Retina (tissue), 1 donor: ENCODE measurements around the gene ZNF124.
"Not testable (repeated sequence)": the region's sequence is repeated elsewhere in the genome, so short reads cannot be mapped to it uniquely, and the experiment has no call there.

Experiments
- DNase-seq: peaks from one replicate; pipeline ENCODE4 v3.0.0-alpha.2; 2016

Gene ZNF124

DNA sequence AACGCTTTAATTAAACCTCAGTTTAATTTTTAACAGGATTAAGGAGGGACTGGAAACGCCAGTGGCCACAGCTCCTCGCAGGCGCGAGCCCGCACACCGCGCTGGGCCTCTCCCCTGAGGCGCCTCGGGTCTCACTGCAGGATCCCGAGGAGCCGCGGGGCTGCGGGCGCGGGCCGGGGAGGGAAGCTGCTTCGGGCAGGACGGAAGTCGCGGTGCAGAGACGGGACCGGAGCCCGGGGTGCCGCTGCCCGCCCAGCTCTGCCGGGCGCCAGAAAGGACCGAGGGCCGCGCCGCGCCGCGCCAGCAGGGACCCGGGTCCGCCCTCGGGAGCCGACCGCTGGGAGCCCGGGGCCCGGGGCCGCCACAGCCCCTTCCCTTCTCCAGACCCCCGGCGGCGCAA lies 377 bp downstream of the ZNF124 start:
- not testable (repeated sequence) for DNase-seq

DNA sequence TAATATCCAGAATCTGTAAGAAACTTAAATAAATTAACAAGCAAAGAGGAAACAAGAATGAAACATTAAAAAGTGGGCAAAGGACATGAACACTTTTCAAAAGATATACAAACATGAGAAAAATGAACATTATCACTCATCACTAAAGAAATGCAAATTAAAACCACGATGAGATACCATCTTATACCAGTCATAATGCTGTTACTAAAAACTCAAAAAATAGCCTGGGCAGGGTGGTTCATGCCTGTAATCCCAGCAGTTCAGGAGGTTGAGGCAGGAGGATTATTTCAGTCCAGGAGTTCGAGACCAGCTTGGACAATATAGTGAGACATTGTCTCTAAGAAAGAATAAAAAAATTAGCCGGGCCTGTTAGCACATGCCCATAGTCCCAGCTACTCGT lies 6.1 kb downstream of the ZNF124 start:
- no peak for DNase-seq

DNA sequence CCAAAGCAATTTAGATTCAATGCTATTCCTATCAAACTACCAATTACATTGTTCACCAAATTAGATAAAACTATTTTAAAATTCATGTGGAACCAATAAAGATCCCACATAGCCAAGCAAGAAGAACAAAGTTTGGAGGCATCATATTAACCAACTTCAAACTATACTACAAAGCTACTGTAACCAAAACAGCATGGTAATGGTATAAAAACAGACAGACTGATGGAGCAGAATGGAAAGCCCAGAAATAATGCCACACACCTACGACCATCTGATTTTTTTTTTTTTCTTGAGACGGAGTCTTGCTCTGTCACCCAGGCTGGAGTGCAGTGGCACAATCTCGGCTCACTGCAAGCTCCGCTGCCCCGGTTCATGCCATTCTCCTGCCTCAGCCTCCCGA lies 7.1 kb downstream of the ZNF124 start:
- DNase-seq = no peak

DNA sequence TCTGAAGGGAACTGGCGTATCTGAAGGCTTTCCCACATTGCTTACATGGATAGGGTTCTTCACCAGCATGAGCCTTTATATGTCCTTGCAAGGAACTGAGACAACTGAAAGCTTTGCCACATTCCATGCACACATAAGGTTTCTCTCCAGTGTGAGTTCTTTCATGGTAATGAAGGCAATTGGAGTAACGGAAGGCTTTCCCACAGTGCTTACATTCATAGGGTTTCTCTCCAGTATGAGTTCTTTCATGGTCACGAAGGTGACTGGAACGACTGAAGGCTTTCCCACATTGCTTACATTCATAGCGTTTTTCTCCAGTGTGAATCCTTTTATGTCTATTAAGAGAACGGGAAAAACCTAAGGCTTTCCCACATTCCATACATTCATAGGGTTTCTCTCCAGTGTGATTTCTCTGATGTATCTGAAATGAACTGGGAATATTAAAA lies 15.0 kb downstream of the ZNF124 start:
- no peak for DNase-seq

DNA sequence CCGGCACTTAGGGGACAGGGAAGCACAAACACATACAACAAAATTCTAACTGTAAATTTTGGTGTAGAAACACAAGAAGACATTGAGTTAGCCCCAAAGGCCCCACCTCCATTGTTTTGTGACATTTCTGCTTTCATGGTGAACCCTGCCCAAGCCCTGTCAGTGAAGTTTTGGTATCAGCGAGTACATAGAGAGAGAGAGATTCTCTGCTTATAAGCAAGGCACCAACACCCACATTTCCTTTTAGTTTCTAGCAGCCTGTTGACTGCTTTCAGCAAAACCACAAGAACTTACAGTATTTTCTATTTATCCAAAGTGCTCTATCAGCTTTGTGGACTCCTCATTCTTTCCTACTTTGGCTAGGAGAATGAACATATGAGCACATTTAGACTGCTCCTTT lies 24.0 kb downstream of the ZNF124 start:
- no peak for DNase-seq

DNA sequence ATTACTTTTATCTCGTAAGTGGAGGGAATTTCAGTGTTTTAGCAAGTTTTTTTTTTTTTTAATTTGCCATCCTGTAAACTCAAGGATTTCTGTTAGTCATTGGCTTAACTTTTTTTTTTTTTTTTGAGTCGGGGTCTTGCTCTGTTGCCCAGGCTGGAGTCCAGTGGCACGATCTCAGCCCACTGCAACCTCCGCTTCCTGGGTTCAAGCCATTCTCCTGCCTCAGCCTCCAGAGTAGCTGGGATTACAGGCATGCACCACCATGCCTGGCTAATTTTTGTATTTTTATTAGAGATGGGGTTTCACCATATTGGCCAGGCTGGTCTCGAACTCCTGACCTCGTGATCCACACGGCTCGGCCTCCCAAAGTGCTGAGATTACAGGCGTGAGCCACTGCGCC lies 24.7 kb downstream of the ZNF124 start:
- DNase-seq = not testable (repeated sequence)

DNA sequence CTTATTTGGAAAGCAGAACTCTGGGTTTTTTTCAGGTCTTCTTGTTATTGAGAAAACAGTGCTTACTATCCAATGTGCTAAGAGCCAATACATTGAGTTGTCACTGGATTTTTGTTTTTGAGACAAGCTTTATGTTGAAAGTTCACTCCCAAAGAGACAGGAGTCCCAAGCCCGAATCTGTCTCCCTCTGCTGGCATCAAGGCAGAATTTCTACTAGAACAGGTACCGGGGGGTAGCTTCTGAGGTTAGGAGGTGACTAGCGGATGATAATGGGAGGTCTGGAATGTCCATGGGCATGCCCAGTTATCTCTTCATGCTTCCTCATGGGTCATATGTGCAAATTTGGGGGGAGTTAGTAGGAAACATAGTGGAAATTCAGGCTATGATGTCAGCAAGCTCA lies 25.1 kb downstream of the ZNF124 start:
- DNase-seq = no peak

DNA sequence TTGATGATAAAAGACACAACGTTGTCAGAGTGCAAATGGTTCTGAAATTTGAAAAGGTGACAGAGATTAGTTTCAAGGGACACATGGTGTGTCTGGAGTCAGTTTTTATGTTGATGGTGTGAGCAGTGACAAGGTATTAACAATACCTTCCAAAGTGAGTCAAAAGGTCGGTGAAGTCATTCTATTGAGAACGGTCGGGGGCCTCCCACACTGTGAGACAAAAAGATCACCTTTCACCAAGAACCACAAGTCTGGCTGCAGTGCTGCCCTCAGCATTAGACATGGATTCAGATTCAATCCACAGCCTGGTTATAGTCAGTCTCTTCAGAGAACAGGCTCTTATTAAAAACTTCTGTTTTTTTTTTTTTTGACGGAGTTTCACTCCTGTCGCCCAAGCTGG lies 26.5 kb downstream of the ZNF124 start:
- no peak for DNase-seq

DNA sequence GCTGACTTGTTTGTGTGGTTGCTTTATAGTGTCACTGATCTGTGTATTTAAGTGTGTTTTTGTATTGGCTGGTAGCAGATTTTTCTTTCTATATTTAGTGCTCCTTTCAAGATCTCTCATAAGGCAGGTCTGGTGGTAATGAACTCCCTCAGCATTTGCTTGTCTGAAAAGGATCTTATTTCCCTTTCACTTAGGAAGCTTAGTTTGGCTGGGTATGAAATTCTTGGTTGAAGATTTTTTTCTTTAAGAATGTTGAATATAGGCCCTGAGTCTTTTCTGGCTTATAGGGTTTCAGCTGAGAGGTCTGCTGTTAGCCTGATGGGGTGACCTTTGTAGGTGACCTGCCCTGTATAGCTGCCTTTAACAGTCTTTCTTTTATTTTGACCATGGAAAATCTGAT lies 32.3 kb downstream of the ZNF124 start:
- not testable (repeated sequence) for DNase-seq

DNA sequence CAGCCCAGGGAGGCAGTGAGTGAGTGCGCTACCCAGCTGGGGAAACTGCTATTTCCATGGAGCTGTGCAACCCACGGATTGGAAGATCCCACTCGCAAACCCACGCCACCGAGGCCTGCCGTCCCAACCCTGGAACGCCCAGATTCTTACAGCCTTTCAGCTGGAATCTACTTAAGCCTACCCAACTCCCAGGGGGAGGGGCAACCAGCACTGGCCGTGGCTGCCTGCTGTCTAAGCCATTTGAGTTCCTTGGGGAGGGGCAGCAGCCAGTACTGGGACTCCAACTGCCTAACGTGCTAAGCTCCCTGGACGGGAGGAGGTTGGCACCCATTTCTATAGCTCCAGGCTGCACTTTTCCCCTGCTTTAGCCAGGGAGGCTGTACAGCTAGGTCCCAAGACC lies 40.6 kb downstream of the ZNF124 start:
- no peak for DNase-seq

DNA sequence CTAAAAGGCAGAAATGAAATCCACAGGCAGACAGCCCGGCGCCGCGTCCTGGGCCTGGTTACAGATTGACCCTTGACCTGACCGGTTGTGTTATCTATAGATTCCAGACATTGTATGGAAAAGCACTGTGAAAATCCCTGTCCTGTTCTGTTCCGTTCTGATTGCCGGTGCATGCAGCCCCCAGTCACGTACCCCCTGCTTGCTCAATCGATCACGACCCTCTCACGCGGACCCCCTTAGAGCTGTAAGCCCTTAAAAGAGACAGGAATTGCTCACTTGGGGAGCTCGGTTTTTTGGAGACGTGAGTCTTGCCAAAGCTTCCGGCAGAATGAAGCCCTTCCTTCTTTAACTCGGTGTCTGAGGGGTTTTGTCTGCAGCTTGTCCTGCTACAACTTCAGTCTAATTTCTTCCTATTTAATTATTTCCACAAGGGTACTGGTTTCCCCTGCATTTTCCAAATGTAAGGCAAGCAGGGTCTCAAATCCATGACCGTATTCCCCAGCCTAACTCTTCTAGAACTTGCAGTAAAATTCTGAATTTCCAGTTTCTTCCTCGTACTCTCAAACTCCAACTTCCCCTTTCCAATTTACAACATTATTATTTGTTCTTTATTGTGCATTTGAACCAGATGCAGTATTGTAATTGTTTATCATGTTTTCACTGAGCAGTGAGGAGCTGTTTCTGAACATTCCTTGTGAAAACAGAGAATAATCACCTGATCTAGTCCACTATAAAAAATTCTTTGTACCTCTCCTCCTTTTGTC lies 44.1 kb downstream of the ZNF124 start:
- DNase-seq = not testable (repeated sequence)

DNA sequence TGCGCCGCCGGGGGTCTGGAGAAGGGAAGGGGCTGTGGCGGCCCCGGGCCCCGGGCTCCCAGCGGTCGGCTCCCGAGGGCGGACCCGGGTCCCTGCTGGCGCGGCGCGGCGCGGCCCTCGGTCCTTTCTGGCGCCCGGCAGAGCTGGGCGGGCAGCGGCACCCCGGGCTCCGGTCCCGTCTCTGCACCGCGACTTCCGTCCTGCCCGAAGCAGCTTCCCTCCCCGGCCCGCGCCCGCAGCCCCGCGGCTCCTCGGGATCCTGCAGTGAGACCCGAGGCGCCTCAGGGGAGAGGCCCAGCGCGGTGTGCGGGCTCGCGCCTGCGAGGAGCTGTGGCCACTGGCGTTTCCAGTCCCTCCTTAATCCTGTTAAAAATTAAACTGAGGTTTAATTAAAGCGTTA lies 45.2 kb downstream of the ZNF124 start:
- not testable (repeated sequence) for DNase-seq

DNA sequence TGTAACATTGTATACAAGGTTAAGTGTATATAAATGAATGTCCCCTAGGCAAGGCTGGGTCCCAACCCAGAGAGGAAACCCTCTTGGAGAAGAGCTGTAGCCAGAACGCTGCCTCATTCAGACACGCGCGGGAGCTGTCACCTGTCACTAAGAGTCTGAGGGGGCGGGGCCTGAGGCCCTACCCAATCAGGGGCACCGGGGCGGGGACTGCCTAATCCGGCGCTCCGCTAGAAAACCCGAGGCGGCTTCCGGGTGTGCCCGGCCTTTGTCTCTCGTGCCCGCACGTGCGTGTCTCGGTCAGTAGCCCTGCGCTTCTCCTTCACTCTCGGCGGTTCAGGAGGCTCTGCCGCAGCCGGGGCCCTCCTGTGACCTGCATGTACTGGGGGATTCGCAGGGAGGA lies 45.7 kb downstream of the ZNF124 start:
- DNase-seq = not testable (repeated sequence)

DNA sequence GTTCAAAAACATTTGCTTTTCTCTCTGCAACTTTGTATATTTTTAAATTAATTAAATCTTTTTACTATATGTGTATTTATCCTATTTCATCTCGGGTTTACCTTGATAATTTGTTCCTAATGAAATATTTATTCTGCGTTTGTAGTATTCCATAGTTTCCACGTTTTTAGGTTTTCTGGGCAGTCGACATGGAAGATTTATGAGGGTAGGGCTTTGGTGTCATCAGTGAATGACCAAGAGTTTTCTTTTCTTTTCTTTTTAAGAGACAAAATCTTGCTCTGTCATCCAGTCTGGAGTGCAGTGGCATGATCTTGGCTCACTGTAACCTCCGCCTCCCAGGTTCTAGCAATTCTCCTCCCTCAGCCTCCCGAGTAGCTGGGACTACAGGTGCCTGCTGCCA lies 50.4 kb downstream of the ZNF124 start:
- DNase-seq = no peak

DNA sequence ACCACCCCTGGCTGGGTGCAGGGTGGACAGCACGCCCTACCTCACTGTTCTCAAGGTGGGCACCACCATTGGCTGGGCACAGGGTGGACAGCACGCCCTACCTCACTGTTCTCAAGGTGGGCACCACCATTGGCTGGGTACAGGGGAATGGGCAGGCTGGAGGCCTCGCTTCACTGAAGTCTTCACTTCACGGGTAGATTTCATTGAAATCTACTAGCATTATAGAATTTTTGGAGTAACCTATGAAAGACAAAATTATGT lies 51.5 kb downstream of the ZNF124 start:
- not testable (repeated sequence) for DNase-seq

DNA sequence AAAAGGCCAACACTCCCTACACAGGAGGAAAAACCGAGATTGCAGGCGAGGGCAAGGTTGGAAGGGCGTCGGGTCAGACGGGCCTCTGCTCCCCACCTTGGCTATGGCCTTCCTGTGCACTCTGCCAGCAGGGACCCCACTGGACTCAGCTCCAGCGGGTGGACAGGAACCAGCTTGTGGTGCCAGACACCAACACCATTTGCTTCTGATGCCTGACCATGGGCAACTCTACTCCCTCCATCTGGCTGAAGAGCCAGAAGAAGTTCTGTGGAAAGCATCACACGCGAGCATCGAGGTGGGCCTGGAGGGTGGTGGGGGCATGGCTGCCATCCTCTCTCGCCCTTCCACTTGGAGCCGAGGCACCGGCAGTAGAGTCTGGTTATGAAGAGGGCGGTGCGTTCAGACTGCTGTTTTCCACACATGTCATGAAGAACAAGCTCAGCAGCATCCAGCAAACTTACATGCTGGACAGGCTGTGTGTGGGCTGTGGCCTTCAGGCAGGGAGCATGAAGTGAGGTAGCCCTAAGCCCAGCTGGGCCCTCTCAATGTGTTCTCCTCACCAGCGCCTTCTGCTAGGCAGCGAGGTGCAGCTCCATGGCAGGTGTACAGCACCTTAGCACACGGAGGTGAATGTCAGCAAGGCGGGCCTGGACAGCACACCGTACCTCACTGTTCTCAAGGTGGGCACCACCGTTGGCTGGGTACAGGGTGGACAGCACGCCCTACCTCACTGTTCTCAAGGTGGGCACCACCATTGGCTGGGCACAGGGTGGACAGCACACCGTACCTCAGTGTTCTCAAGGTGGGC lies 52.0 kb downstream of the ZNF124 start:
- no peak for DNase-seq

DNA sequence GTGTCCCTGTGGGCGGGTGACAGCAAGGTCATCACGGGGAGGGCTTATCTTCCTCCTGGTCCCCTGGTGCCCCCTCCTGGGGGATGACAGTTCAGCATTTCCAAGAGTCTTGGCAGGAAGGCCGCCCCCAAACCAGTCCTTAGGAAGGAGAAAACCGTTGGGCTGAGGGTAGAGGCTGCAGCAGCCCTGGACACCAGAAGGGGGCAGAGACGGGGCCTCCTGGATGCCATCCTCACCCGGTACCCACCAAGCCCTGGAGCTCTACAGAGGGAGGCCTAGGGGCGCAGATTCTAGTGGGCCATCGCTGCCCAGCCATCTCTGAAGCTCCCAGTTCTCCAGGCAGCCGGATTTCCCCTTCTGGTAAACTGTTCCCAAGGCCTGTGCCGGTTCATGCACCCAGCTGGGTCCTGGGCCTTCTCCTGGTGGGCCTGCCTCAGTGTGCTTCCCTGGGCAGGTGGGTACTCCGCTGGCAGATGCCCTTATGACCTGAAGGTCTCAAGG lies 52.8 kb downstream of the ZNF124 start:
- DNase-seq = no peak

DNA sequence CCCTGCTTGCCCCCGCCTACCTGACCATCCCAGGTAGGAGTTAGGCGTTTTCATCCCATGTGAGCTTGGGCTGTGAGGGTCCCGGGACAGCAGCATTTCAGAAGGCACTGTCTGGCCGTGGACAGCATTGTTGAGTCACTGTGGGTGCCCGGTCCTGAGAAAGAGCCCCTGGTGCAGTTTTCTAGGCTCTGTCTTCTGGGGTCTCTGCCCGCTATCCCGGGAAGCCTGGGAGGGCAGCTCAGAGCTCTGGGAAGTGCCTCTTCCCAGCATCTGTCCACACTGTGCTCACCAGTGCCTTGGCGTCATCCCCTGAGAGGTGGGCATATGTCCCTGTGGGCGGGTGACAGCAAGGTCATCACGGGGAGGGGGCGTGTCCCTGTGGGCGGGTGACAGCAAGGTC lies 56.3 kb downstream of the ZNF124 start:
- no peak for DNase-seq

DNA sequence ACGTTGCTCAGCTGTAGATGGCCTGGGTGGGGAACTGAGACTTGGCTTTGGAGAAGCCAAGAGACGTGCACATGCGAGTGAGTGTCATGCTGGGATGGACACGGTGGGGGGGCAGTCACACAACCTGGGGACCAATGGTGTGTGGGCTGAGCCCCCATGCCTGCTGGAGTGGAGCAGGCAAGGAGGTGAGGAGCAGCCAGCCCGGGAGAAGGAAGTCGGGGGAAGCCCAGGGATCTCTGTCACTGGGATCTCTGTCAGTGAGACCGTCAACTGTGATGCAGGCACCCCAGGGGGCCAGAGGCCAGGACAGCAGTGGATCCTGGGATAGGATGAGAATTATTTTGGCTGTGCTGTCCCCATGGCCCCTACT lies 56.7 kb downstream of the ZNF124 start:
- no peak for DNase-seq

DNA sequence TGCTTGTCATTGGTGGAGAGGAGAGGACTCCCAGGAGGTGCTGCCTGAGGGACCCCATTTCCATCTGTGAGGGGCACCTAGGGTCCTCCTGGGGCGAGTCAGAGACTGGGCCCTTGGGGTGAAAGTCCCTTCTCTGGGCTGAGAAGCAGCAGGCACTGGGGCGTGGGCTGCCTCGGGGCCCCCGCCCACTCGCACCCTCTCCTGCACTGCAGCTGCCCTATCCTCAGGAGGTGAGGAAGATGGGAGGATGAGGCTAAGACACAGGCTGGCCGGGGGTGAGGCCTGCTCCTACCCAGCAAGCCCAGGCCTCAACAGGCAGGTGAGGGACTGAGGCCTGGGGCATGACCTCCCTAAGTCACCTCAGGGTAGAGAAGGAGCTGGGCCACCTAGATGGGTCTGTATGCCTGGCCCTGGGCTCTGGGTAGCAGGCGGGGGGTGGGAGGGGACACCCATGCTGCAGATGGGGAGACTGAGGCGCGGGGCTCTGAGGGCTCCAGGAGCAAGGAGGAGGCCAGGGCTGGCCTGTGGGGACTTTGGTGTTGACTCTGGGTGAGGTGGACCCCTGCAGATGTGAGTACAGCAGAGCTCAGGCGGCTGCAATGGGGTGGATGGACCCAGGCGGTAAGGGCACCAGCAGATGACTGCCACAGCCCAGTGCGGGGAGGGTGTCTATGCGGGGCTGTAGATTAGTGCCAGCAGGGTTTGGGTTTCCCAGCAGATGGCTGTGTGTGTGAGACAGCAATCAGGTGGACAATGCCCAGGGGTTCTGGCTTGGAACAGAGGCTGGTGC lies 57.3 kb downstream of the ZNF124 start:
- no peak for DNase-seq

DNA sequence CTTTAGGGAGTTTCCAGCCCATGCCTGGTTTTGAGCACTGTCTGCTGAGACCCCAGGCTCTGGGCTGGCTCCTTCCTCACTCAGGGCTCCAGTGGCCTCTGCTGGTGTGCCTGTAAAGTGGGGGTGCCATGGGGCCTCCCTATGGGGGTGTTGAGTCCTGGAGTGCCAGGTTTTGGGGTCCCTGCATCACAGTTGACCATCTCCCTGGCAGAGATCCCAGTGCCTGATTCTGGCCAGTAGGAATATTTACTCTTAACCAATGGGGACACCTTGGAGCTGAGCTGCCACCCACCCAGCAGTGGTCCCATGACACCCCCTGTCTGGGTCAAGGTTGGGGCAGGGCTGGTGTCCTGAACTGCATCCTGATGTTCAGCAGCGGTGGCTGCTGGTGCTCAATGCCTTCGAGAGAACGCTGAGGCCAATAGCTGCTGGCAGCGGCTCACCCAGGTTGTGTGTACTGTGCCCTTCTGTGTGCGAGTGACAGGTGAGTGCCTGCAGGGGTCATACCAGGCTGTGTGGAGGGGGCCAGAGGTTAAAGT lies 58.0 kb downstream of the ZNF124 start:
- DNase-seq = no peak

DNA sequence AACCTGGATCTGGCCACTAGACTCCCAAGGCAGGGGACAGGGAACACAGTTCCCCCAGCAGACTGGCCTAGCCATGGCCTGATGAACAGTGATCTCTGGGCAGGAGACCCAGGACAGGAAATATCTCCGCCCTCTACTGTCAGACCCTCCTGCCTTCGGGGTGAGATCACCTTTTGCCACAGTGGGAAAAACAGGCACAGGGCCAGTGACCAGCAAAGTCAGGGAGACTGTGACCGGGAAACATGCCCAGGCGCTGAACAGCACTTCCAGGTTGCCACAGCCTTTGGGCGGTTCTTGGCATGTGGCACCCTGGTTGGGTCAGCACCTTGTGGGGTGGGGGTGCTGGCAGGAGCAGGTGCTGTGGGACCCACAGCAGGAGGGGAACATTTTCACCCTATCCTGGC lies 58.7 kb downstream of the ZNF124 start:
- no peak for DNase-seq

DNA sequence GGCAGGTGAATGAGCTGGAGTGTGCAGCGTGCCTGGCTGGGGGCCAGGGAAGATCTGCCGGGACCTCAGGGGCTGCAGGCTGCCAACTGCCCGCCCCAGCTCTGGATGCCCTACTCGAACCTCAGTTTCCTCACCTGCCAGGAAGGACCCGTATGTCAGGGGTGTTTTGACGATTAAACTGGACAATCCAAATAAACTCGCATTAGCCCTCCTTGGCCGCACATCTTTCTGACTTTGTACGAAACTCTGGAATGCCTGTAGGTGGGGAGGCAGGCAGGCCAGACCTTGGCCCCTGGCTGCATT lies 59.4 kb downstream of the ZNF124 start:
- no peak for DNase-seq
